HG02678 (cell line): ENCODE data around the gene BICRA.
"Not testable (repeated sequence)": the region's sequence is repeated elsewhere in the genome, so short reads cannot be mapped to it uniquely, and the experiment has no call there.

Source experiments
- ATAC-seq: cut with Tn5 transposase; IDR thresholded peaks from one replicate; pipeline ENCODE4 v1.9.1; 2021; ENCODE audit warnings: mild to moderate bottlenecking, moderate library complexity; ENCODE audit not compliant: unreplicated experiment

BICRA gene

GRCh38 chr19:47626238-47626637, 17.3 kb downstream of the BICRA start:
- ATAC-seq, result no peak

GRCh38 chr19:47628078-47628771, 19.3 kb downstream of the BICRA start:
- no peak for ATAC-seq

- ATAC-seq, result no peak
Observed at GRCh38 chr19:47630594-47630993, 21.7 kb downstream of the BICRA start.

- no peak for ATAC-seq
Observed at GRCh38 chr19:47631681-47632446, 22.9 kb downstream of the BICRA start.

GRCh38 chr19:47633517-47633916, 24.6 kb downstream of the BICRA start:
- ATAC-seq, result no peak

- ATAC-seq, result no peak
Observed at GRCh38 chr19:47633996-47634395, 25.1 kb downstream of the BICRA start.

- ATAC-seq, result not testable (repeated sequence)
Observed at GRCh38 chr19:47635152-47635754, 26.3 kb downstream of the BICRA start.

GRCh38 chr19:47637550-47637949, 28.6 kb downstream of the BICRA start:
- no peak for ATAC-seq

GRCh38 chr19:47641891-47642485, 33.1 kb downstream of the BICRA start:
- ATAC-seq, result no peak

- no peak for ATAC-seq
Observed at GRCh38 chr19:47643281-47643680, 34.3 kb downstream of the BICRA start.

- no peak for ATAC-seq
Observed at GRCh38 chr19:47644199-47644598, 35.3 kb downstream of the BICRA start.

- no peak for ATAC-seq
Observed at GRCh38 chr19:47644743-47645482, 36.0 kb downstream of the BICRA start.

GRCh38 chr19:47646924-47647323, 38.0 kb downstream of the BICRA start:
- ATAC-seq, result no peak

GRCh38 chr19:47649588-47649987, 40.7 kb downstream of the BICRA start:
- ATAC-seq, result no peak

- ATAC-seq, result no peak
Observed at GRCh38 chr19:47650700-47651099, 41.8 kb downstream of the BICRA start.

GRCh38 chr19:47651132-47651531, 42.2 kb downstream of the BICRA start:
- ATAC-seq, result no peak

- no peak for ATAC-seq
Observed at GRCh38 chr19:47651691-47652090, 42.8 kb downstream of the BICRA start.

GRCh38 chr19:47652285-47652684, 43.4 kb downstream of the BICRA start:
- no peak for ATAC-seq

- no peak for ATAC-seq
Observed at GRCh38 chr19:47653856-47654255, 44.9 kb downstream of the BICRA start.

- ATAC-seq, result no peak
Observed at GRCh38 chr19:47657719-47658118, 48.8 kb downstream of the BICRA start.
